NOMO-1 (cell line): Measurements from ENCODE around the gene HSD17B2.
"Not testable (repeated sequence)": the region's sequence is repeated elsewhere in the genome, so short reads cannot be mapped to it uniquely, and the experiment has no call there.

Experiments
- DNase-seq, 2 experiments: peaks; one replicate each; lab custom pipeline; 2025; ENCODE audit not compliant: unreplicated experiment in 2 of 2; lab: John Stamatoyannopoulos, UW

The HSD17B2 gene, protein sequence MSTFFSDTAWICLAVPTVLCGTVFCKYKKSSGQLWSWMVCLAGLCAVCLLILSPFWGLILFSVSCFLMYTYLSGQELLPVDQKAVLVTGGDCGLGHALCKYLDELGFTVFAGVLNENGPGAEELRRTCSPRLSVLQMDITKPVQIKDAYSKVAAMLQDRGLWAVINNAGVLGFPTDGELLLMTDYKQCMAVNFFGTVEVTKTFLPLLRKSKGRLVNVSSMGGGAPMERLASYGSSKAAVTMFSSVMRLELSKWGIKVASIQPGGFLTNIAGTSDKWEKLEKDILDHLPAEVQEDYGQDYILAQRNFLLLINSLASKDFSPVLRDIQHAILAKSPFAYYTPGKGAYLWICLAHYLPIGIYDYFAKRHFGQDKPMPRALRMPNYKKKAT

DNA sequence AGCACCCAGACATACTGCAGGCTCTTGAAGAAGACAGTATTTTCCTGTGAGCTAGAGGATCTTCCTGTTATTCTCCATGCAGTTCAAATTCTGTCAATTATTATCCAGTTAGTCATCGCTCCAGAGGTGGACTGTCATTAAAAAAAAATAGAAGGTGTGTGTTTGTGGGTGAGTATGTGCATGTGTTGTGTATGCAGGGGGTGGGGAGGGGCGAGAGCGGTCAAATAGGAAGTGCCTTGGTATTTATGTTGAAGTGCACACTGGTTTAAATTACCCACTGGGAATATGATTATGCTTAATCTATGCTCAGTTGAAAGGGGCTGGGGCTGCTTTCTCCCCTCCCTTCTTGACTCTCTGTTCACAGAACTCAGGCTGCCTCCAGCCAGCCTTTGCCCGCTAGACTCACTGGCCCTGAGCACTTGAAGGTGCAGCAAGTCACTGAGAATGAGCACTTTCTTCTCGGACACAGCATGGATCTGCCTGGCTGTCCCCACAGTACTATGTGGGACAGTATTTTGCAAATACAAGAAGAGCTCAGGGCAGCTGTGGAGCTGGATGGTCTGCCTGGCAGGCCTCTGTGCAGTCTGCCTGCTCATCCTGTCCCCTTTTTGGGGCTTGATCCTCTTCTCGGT, at the start of gene HSD17B2:
Gene HSD17B2 (plus strand): TSS at position 273 of the 632 bp plus-strand sequence. CDS start 172 bp downstream, at position 445.
- no peak for DNase-seq

DNA sequence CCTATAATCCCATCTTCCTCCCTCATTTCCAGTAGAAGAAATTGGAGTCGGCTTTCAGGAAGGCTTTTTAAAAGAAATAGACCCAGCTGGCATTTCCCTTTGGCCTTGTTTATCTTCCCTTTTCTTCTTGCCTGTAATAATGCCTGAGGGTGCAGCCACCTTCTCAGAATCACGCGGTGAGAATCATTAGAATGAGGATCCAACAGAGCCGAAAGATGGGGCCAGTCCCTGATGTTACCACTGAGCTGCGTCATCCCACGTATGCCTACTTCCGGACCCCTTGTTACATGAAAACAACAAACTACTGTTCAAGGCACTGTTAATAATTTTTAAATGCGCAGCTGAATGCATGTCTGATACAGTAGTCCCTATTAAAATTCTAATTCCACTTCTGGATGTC, 47.9 kb upstream of the HSD17B2 start:
- DNase-seq = no peak

DNA sequence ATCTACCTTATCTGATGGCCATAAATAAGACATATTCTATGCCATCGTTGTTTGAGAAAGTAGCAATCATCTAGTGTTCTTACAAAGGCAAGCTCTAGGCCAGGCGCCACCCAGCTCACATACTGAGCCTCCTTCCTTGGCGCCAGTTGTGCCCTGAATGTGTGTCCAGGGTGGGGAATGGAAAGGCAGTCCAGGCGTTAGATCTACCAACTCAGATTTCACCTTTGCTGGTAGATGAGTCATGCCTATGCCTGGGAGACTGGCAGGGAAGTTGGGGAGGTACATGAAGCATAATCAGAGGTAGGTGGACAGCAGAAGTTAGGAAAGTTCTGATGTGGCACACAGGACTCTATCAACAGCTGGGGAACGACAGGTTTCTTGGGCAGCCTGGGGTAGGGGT, 47.3 kb upstream of the HSD17B2 start:
- DNase-seq = no peak

DNA sequence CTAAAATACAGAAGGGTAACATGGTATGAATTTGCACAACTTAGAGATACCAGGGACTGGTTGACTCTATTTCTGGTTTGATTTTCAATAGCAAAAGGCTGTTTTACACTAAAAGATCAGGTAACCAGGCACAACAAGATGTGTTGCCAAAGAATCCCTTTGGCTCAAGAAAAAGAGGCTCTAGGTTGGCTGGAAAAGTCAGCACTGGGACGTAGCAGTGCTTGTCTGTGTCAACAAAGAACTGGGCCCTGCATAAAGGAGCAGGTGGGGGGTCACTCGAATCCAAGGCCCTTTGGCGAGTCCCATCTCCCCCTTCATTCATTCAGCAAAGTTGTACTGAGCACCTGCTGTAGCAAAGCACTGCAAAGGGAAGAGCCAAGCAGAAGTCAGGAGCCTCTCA, 42.2 kb upstream of the HSD17B2 start:
- DNase-seq = no peak

DNA sequence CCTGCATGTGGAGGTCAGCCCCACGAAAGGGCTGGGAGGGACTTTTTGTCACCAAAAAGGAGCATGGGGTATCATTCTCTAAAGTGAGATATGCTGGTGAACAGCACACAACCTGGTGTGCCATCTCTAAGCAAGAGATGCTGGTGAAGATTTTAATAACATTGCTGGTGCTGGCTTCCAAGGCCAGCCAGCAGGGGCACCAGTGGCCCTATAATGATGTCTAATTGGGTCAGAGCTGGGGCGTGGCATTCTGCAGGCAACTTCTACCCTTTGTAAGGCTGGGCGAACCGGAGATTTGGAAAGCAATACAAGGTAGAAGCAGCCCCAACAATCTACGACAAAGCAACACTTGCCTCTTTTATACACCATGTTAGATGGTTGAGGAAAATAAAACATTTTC, 40.6 kb upstream of the HSD17B2 start:
- no peak for DNase-seq

DNA sequence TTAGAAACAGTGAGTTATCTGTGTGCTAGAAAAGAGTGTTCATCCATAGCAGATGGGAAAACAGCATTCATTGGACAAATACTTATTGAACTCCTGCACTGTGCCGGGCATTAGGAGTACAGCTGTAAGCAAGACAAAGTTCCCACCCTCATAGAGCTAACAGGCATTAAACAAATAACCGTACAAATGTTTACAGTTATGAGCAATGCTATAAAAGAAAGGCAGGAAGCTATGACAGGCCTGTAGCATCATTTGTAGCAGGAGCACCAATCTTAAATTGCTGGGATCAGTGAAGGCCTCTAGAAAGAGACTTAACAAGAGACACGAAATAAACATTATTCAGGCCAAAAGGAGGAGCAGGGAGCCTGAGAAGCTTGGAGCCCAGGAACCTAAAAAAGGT, 39.4 kb upstream of the HSD17B2 start:
- no peak for DNase-seq

DNA sequence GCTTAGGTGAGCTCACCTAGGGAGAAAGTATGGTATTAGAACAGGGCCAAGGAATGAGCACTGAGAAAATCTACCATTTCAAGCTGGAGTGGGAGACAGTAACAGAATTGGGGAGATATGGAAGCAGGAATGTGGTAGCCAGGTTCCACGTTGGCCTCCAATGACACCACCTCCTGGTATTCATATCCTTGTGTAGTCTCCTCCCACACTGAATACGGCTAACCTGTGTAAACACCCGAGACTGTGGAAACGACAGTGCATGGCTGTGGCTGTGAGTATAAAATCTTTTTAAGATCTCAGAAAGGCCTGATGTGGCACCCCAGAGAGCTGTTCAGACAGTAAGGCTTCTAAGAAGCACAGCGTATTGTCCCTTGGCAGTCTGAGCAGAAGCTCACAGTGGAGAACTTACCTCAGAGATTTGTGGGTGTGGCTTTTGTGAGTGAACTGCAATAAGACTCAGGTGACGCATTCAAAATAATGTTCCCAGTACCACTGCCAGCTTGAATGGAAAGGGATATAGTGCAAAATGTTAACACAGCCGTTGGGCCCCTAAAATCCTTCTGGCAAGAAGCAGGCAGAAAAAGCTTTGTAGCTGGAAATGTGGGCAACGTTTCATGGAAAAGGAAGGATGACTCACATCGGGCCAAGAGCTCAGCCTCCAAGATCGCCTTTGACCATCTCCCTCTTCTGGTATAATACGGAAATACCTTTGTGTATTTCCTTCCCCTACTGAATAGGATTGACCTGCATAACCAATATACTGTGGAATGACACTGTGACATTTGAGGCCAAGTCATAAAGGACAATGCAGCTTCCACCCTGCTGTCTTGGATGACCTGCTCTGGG, 38.2 kb upstream of the HSD17B2 start:
- no peak for DNase-seq

DNA sequence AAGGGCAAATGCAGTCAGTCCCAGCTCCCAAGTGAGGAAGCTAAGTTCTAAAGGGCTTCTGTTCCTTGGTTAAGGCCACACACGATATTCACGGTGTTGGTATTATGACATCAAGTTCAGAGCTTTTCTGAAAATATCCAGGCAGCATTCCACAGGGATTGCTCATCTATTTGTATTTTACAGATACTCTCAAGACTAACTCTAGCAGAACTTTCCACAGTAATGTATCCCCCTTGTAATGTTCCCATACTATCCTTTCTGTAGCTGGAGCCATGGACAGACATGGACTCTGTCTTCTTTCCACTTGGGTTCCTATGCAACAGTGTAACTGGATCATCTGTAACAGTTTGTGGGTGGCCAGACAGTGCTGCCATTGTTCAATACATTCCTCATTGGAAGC, 37.3 kb upstream of the HSD17B2 start:
- no peak for DNase-seq

DNA sequence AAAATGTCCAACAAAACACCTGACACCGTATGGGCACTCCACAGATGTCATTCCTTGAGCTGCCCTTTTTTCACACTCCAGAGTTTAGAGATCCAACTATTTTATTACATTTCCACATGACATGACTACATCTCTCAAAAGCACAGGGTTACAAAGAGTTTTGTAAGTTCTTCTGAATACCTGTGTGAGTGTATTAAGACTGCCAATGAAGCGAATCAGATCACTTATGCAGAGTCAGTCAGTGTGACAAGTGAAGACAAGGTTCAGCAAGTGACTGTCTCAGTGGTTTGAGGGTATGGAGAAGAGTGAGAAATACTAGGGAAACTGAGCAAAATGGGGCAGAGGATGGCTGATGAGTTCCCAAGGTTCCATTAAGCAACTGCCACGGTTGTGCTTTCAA, 32.2 kb upstream of the HSD17B2 start:
- DNase-seq = no peak

DNA sequence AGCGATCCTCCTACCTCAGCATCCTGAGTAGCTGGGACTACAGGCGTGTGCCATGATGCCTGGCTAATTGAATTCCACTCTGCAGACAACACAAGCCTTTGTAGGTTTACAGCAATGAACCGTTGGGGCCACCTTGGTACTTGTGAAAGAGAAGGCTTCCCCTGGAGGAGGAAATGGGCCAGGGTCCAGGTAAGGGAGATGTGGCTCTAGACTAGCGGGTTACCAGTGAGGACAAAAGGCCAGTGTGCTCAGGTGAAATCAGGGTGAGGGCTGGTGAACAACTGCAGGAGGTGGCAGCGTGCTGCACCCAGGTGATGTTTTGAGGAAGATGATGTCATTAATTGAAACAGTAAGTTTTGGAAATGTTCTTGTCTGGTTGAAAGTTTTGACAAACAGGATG, 30.5 kb upstream of the HSD17B2 start:
- DNase-seq = no peak

DNA sequence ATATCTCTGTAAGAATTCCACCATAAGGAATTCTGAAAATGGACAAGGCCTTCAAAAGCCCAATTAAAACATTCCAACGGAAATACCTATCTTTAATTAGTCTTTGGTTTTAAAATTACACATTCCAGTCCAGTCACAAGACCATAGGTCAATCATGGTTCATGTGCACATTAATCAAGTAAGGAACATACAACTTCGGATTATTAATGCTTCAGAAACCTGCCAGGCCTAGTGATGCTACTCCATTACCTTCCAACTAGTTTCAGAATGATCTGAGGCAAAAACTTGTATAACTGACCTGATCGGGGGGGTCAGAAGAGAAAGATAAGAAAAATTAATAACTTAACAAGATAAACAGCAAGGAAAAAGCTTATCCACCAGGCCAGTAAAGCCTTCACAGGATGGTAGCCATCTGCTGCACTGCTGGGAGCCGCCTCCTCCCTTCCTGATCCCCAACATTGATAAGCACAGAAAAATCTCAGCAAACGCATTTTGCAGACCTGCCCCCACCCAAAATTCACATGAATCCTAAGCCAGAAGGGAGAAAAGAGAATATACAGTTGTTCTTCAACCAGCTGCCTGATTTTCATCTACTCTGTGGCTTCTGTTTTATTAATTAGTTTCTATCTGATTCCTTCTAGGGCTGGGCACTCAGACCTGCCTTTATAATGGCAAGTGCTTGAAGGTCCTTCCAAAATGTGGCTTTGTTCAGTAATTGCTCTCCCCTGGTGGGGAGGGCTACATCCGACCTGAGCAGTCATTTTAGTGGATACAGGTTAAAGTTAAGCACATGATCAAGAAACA, 29.8 kb upstream of the HSD17B2 start:
- DNase-seq = no peak

DNA sequence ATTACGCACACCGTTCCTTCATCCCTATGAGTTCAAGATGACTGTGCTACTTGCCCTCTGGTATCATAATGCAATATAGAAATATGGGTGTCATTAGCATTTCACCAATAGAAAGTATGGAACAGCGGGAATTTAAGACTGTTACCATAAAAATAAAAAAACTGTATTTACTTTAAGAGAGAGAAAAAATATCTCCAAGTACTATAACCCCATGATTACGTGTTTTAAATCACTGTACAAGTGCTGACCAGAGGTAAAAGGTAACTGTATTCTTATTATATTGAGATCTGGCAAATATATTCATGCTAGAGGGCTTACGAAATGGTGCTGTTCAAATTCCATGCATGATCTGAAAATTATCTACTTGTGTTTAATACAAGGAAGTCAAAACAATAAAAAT, 29.0 kb upstream of the HSD17B2 start:
- DNase-seq = no peak

DNA sequence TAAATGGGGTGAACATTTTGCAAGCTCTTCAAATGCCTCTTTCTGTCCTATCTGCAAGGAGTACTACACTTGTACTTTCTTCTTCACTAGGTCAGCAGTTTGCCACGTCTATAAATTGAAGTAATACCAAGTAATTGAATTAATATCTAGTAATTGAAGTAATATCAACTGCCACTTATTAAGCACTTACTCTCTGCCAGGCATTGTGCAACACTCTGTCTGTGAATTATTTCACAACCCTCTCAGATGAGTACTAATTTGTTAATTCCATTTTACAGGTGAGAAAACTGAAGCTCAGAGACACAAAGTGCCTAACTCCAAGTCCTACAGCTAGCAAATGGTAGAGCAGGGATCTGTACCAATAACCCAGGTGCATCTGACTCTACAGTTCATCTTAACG, 27.9 kb upstream of the HSD17B2 start:
- DNase-seq = no peak

DNA sequence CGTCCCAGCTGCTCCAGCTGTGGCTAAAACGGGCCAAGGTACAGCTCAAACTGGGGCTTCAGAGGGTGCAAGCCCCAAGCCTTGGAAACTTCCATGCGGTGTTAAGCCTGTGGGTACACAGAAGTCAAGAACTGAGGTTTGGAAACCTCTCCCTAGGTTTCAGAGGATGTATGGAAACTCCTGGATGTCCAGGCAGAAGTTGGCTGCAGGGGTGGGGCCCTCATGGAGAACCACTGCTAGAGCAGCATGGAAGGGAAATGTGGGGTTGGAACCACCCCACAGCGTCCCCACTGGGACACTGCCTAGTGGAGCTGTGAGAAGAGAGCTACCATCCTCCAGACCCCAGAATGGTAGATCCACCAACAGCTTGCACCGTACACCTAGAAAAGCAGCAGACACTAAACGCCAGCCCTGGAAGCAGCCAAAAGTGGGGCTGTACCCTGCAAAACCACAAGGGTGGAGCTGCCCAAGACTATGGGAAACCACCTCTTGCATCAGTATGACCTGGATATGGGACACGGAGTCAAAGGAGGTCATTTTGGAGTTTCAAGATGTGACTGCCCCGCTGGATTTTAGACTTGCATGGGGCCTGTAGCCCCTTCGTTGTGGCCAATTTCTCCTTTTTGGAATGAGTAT, 26.0 kb upstream of the HSD17B2 start:
- no peak for DNase-seq

DNA sequence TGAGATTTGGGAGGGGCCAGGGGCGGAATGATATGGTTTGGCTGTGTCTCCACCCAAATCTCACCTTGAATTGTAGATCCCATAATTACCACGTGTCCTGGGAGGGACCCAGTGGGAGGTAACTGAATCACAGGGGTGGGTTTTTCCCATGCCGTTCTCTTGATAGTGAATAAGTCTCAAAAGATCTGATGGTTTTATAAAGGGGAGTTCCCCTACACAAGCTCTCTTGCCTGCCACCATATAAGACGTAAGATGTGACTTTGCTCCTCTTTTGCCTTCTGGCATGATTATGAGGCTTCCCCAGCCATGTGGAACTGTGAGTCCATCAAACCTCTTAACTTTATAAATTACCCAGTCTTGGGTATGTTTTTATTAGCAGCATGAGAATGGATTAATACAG, 25.3 kb upstream of the HSD17B2 start:
- not testable (repeated sequence) for DNase-seq

DNA sequence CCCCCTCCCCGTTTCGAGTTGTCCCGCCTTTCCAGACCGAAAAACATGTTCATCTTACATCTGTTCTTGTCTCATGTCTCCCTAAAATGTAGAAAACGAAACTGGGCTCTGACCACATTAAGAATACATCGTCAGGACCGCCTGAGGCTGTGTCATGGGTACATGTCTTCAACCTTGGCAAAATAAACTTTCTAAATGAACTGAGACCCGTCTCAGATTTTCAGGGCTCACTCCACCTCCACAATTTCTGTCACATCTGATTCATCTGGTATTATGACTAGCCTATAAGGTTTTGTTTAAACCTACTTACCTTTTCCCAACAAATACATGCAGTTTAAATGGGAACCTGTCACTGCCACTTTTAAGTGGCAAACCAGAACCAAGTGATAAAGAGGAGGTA, 24.4 kb upstream of the HSD17B2 start:
- no peak for DNase-seq

DNA sequence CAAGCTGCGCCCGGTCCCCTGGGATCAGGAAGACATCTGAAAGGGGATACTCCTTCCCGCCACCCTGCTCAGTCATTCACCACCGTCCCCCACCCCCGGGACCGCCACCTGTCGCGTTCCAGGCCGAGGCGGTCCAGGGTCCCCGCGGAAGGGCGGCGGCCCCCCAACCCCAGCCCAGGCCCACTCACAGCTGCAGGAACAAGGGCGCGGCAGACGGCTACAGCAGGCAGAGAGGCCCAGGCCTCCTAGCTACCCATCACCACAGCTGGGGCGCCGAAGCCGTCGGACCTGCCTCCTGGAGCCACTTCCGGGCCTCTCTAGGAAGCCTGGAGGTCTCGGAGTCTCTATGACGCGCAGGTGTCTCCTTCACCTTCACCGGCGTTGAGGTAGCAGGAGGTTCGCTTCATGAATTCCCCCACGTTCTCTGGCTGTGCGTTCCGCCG, 23.8 kb upstream of the HSD17B2 start, which contains the start of gene SDR42E1:
Gene SDR42E1 (minus strand): TSS at position 272 of the 443 bp plus-strand sequence. CDS start 10,612 bp downstream, outside the sequence.
- no peak for DNase-seq

DNA sequence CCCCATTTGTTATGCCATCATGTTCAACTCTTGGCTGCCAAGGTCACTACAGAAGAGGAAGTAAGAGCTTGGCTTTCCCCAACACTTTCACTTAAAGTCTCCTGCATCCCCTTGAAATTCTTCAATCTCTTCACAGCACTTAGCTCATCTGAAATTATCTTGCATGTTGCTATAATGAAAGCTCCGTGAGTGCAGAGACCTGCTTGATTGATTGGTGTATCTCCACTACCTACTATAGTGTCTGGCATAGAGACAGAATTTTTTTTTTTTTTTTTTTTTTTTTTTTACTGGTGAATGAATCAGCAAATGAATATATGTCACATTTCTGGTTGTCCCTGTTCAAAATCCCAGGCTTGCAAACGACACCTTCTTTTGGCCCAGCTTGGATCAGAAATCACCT, 21.9 kb upstream of the HSD17B2 start:
- no peak for DNase-seq

DNA sequence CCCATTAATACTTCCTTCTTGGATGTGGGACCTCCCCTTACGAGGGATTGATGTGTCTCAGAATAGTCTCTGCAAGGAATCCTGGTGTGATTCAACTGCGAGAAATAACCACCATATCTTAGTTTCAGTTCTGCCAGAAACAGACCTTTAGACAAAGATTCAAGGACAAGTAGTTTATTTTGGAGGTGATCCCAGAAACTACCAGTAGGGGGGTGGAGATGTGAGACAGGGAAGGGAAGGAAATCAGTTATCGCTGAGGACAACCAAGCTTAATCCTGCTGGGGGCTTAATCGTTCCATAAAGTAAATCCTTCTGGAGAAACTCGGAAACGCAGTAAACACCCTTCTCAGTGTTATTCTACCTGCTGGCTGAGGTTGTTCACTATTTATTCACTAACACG, 18.8 kb upstream of the HSD17B2 start:
- DNase-seq = peak; percentile 1 to 7

DNA sequence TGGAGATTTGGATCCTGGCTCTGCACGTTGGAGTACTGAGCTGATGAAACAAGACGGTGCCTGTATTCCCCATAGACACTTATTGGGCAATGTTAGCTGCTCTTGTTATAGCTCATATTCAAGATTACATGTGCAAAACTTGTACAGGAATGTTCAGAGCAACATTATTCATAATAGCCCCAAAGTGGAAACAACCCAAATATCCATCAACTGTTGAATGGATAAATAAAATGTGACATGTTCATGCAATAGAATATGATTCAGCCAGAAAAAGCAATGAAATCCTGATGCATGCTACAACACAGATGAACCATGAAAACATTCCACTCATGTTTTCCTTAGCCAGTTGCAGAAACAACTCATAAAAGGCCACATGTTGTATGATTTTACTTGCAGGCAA, 18.1 kb upstream of the HSD17B2 start:
- no peak for DNase-seq
